ENCODE measurements around the gene AKIP1. TPM values are rescaled to one million over a fixed set of nuclear protein-coding genes. Genes with fewer than 3 reads are reported as not detected.

The AKIP1 gene, protein sequence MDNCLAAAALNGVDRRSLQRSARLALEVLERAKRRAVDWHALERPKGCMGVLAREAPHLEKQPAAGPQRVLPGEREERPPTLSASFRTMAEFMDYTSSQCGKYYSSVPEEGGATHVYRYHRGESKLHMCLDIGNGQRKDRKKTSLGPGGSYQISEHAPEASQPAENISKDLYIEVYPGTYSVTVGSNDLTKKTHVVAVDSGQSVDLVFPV
- 33.6 and 37.7 TPM in 2 replicates for total RNA-seq

DNA sequence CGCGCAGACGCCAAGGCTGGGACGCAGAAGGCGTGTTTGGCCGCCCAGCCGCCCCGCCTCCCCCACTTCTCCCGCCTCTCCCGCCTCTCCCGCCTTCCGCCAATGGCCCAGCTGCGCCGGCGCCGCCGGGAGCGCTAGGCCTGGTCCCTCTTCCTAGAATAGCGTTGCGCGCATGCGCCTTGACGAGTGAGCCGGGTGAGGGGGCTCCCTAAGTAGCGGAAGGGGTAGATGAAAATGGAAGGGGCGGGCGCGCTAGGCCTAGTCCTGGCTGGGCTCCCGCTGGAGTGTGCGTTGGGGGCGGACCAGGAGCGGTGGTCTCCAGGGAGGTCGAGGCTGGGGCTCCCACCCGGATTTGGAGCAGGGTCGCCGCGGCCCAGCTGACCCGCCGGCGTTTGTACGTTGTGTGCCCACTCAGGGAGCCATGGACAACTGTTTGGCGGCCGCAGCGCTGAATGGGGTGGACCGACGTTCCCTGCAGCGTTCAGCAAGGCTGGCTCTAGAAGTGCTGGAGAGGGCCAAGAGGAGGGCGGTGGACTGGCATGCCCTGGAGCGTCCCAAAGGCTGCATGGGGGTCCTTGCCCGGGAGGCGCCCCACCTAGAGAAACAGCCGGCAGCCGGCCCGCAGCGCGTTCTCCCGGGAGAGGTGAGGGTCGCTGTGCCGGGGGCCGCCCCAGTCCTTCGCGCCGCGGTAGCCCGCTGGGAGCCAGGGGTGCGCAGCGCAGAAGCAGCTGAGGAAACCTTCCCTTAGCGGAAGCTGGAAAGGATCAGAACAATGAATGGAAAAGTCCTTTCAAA lies at the start of gene AKIP1:
AKIP1 (plus strand) TSS at position 161 of the 795 bp plus-strand sequence; CDS start at position 422, 261 bp downstream.

DNA sequence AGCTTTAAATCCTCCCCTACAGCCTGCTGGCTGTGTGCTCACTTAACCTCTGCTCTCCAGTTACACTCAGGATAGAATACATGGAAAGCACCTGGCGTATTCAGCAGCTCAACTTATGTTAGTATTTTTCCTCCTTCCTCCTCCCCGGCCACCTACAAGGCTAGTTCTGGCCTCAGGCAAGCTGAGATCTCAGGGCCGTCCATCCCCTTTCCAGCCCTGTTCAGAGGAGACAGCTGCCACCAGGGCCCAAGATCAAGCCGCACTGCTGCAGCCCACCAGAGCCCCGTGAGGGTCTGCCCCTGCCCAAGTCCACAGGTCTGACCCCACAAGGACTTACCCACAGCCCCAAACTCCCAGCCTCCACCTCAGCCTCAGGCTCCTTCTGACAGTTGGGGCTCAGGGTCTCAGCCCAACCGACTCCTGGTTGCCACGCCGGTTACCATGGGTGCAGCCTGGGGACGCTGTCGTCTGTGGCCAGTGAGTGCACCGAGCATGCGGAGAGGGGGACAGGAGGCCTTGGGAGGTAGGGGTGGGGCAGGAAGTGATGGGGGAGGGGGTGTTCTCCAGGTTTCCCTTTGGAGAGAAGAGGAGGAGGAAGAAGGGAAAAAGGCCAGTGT lies 21.7 kb downstream of the AKIP1 start, which contains the start of gene C11orf16:
C11orf16 (minus strand) TSS at position 384 of the 617 bp plus-strand sequence. CDS start 639 bp downstream, outside the sequence.

DNA sequence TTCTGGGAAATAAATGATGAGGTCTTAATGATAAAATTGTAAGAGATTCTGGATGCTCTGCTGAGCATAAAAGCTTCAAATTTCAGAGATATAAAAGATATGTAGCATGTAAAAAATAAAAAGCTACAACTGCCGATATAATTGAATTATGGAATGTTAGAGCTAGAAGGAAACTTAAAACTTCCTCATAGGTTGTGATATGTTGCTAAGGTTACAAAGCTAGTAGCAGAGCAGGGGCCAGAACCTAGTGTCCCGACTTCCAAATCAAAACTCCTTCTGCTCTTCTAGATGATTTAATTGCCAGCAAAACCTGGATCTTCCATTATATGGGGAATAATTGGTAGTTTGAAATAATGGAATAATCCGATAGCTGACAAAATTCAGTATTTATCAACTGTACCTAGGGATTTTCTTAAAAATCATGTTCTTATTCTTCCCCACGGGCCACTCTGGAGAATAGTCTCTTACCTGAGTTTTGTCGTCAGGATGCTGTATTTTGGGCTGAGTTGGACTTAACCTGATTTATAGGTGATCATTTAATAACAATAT lies 31.6 kb downstream of the AKIP1 start, which contains the start of gene ASCL3:
ASCL3 (minus strand) TSS at position 499 of the 549 bp plus-strand sequence. CDS start 4,855 bp downstream, outside the sequence.

DNA sequence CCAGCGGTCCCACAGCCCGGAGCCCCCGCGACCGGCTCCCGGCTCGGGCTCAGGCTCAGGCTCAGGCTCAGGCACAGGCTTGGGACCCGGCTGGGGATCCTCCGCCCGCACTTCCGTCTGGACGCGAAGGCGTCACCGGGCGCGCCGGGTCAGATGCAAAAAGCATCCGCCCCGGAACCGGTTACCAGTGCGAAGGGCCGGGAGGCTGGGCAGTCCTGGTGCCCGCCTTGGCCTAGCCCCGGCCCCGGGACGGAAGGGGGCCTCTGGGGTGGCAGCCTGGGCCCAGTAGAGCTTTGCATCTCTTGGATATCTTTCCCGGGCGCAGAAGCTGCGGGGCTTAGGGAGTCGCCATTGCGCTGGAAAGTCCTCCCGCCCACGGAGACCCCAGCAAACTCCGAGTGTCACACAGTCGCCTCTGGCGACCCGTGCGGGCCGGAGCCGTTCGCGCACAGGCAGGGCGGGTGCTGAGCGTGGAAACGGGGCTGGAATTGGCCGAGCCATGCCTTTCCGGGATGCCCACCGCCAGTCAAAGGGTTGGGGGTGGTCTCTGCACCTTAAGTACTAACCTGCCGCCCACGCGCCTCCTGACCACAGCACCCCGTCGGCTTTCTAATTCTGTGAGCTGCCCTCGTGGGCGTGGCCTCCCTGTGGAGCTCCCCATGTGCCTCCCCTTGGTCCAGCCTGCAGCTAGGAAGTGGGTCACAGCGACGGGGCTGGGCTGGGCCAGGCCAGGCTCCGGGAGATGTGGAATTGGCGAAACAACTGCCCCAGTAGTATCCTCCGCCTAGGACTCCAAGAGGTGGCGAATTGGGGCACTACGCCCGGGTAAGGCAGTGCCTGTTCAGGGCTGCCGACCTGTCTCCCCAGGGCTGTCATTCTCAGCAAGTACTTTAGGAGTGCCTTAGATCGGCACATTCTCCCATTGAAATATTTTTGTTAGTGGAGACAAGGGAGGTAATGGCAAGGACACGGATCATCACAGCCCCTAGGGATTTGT lies 53.6 kb downstream of the AKIP1 start, which contains the start of gene TMEM9B:
TMEM9B (minus strand) TSS at position 119 of the 997 bp plus-strand sequence. CDS start 129 bp downstream, outside the sequence.

Other genes starting within 250 kb of the AKIP1 start
- gene TRIM66, start 228.5 kb upstream of the AKIP1 start, total RNA-seq = 6.0 and 7.6 TPM in 2 replicates
- 1,279 and 1,355 TPM in 2 replicates for gene RPL27A, start 228.4 kb upstream of the AKIP1 start, total RNA-seq
- gene C11orf16, start 21.8 kb downstream of the AKIP1 start, total RNA-seq = not detected in 2 replicates
- gene ASCL3, start 31.8 kb downstream of the AKIP1 start, total RNA-seq = not detected in 2 replicates
- gene TMEM9B, start 53.3 kb downstream of the AKIP1 start, total RNA-seq = 34.8 and 48.8 TPM in 2 replicates
- gene NRIP3, start 92.8 kb downstream of the AKIP1 start, total RNA-seq = 7.0 and 8.0 TPM in 2 replicates
- gene SCUBE2, start 180.4 kb downstream of the AKIP1 start, total RNA-seq = 1.7 and 4.4 TPM in 2 replicates

Measured in smooth muscle cell of bladder (primary cell).